HepG2 (cell line): Measurements from ENCODE around the gene FLACC1. TPM values are rescaled to one million over a fixed set of nuclear protein-coding genes. Genes with fewer than 3 reads are reported as not detected.

Experiments used
- ATAC-seq: fragments of 200-7000 bp; cut with Tn5 transposase; 3 replicates; pipeline ENCODE4 v1.9.1; 2020; ENCODE audit warnings: mild to moderate bottlenecking, moderate library complexity
- BruUV-seq: library from RNA; stranded (reverse); fragments of 400-500 nt; replicated peaks from 2 replicates; lab custom pipeline; 2021; lab: Mats Ljungman, UMichigan
- CTCF ChIA-PET: fragments of 300-600 bp; formaldehyde crosslinking; extraction: SDS; loops from one replicate; lab custom pipeline; 2021; ENCODE audit warnings: low total read pairs, inconsistent platforms, low intra/inter-chr PET ratio; lab: Yijun Ruan, JAX
- POLR2A ChIA-PET: fragments of 350-600 bp; sonication (Branson Sonifier 250); formaldehyde crosslinking; loops from one replicate; lab custom pipeline; 2020; ENCODE audit warnings: antibody characterized with exemption, inconsistent platforms; lab: Yijun Ruan, JAX
- DNase-seq: peaks from one replicate; pipeline ENCODE4 v3.0.0-alpha.2; 2015; ENCODE audit warnings: low spot score
- FAIRE-seq: peaks from 3 replicates; lab custom pipeline; 2011; peaks lifted over from hg19 to GRCh38; lab: Jason Lieb, UNC
- H2AFZ ChIP-seq: one replicate; pipeline ENCODE4 v1.6.1; 2011; ENCODE audit warnings: low read length, inconsistent platforms
- H3K27ac ChIP-seq: fragments of 300-600 bp; 3 replicates; pipeline ENCODE4 v1.8.0; 2011; ENCODE audit warnings: mixed run types, mild to moderate bottlenecking, mixed read lengths, low read length, inconsistent platforms; ENCODE audit not compliant: insufficient read depth; ENCODE audit errors: extremely low read length
- H3K27me3 ChIP-seq, 2 experiments: fragments of 200-600 bp in 1 of 2; 2 replicates in 1 of 2; 3 replicates in 1 of 2; pipeline versions ENCODE4 v1.6.0 to v1.8.0; 2011; ENCODE audit warnings: low read length in 2 of 2, mild to moderate bottlenecking in 2 of 2, moderate library complexity in 2 of 2, inconsistent platforms in 1 of 2; ENCODE audit not compliant: insufficient read depth in 2 of 2, control insufficient read depth in 1 of 2
- H3K36me3 ChIP-seq, 2 experiments: fragments of 200-600 bp in 1 of 2; replicated peaks in 1 of 2; 2 replicates in 1 of 2; 3 replicates in 1 of 2; pipeline versions ENCODE4 v1.5.1 to v1.8.0; 2011; ENCODE audit warnings: low read length in 2 of 2, inconsistent platforms in 1 of 2; ENCODE audit not compliant: insufficient read depth in 2 of 2, control insufficient read depth in 1 of 2
- H3K4me1 ChIP-seq: 2 replicates; pipeline ENCODE4 v1.5.1; 2012; ENCODE audit warnings: low read length, inconsistent platforms; ENCODE audit not compliant: insufficient read depth
- H3K4me2 ChIP-seq: 2 replicates; pipeline ENCODE4 v1.6.0; 2011; ENCODE audit warnings: low read depth, low read length, inconsistent platforms
- H3K4me3 ChIP-seq, 3 experiments: fragments of 200-600 bp in 1 of 3; sonication (generic), shearing (Covaris generic) in 1 of 3; replicated peaks in 1 of 3; 2 replicates each; pipeline ENCODE4 v1.5.1; 2011 to 2016; ENCODE audit warnings: low read length in 3 of 3, inconsistent platforms in 2 of 3, low read depth in 2 of 3, mild to moderate bottlenecking in 2 of 3, control low read depth in 1 of 3, mixed read lengths in 1 of 3; ENCODE audit not compliant: insufficient read depth in 1 of 3
- H3K79me2 ChIP-seq: one replicate; pipeline ENCODE4 v1.6.1; 2011; ENCODE audit warnings: low read length, inconsistent platforms; ENCODE audit not compliant: insufficient read depth
- H3K9ac ChIP-seq: 2 replicates; pipeline ENCODE4 v1.6.0; 2011; ENCODE audit warnings: mild to moderate bottlenecking, low read depth, low read length, inconsistent platforms; ENCODE audit not compliant: insufficient read depth
- H3K9me3 ChIP-seq: 2 replicates; pipeline ENCODE4 v1.5.1; 2012; ENCODE audit warnings: mild to moderate bottlenecking, low read length
- H4K20me1 ChIP-seq: 2 replicates; pipeline ENCODE4 v1.6.0; 2011; ENCODE audit warnings: inconsistent platforms, mild to moderate bottlenecking, low read length, moderate library complexity; ENCODE audit not compliant: insufficient read depth
- CEBPB ChIP-seq: IDR thresholded peaks from 2 replicates; pipeline ENCODE4 v1.6.1; 2011; ENCODE audit warnings: low read depth, low read length, improper control_type of control experiment, borderline replicate concordance
- MNT ChIP-seq: fragments of 450-650 bp; IDR thresholded peaks from 2 replicates; pipeline ENCODE4 v1.6.1; 2016
- PREB ChIP-seq: sonication (generic); formaldehyde crosslinking; IDR thresholded peaks from 2 replicates; pipeline ENCODE4 v1.4.0; 2020; ENCODE audit warnings: missing genetic modification reagents
- SMARCC2 ChIP-seq: fragments of 450-650 bp; IDR thresholded peaks from 2 replicates; pipeline ENCODE4 v1.6.1; 2017; ENCODE audit warnings: antibody characterized with exemption, mild to moderate bottlenecking
- ZNF644 ChIP-seq: IDR thresholded peaks from 2 replicates; pipeline ENCODE4 v1.6.1; 2016; ENCODE audit warnings: low read depth
- WGBS: methylation state at CpG from one replicate; pipeline ENCODE4 v1.1.6; 2017; ENCODE audit warnings: low lambda C conversion rate; 5-methylcytosine and 5-hydroxymethylcytosine counted together
- in situ Hi-C: cut with HindIII; loops from 2 replicates; pipeline ENCODE4 v1.10.0; 2017; ENCODE audit warnings: low pct_unique_long_range_greater_than_20kb; ENCODE audit not compliant: extremely low pct_ligation_motif_present
- intact Hi-C: fragments of 100-400 bp; cut with micrococcal nuclease; formaldehyde crosslinking; loops from one replicate; pipeline ENCODE4 v1.10.0; 2022; ENCODE audit not compliant: unreplicated experiment
- polyA plus RNA-seq, 8 experiments: library from polyadenylated mRNA; depleted of rRNA in 3 of 8; stranded (reverse) in 7 of 8; unstranded in 1 of 8; fragments of >200 nt; fragmentation: Illumina TruSeq in 4 of 8; extraction: Trizol in 4 of 8; gene quantifications; 2 replicates each; pipeline versions ENCODE4 v1.2.1 to v1.2.3, GENCODE V29; 2011 to 2016; ENCODE audit warnings: low read depth in 4 of 8, missing spikeins in 1 of 8, mixed read lengths in 1 of 8; ENCODE audit not compliant: insufficient read depth in 1 of 8
- total RNA-seq, 5 experiments: library from RNA; depleted of rRNA; stranded (reverse); fragments of >200 nt; fragmentation: Illumina TruSeq; extraction: Trizol; gene quantifications; 2 replicates each; pipeline ENCODE4 v1.2.3, GENCODE V29; 2016; ENCODE audit warnings: low read depth in 1 of 5
- TF ChIP-seq, protein P1 (sequence below): sonication (generic); formaldehyde crosslinking; IDR thresholded peaks from 2 replicates; pipeline ENCODE4 v1.4.0; 2020; ENCODE audit warnings: mild to moderate bottlenecking, missing genetic modification reagents

The FLACC1 gene
- total and polyA plus RNA-seq, 2 of the 13 experiments (the other 11 are each of a cell fraction or from before 2014, with no cell fraction given): 0.35 to 0.59 TPM

DNA sequence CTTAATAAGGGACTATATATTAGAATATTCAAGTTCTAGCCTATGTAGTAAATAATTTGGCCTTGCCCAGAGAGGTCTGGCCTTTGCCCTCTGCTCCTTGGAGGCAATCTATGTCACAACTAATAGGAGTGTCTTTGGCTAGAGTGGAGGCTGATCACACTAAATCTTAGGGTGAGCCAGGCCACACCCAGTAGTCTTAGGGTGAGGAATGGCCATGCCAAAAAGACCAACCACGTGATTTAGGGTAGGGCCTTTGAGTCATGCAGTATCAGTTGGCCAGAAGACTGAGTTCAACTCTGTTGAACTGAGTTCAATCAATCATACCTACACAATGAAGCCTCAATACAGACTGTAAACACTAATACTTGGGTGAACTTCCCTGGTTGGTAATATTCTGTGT, 26.0 kb upstream of the FLACC1 start:
- no peak for FAIRE-seq
- H2AFZ ChIP-seq: no peak overlapping the region
- no peak for DNase-seq
- CTCF ChIA-PET: no interaction called here
- H3K9me3 ChIP-seq: no peaks in the 10 kb centered on the region
- in situ Hi-C loops (no loop called here), intact Hi-C loops (no loop called here)
- H3K27me3 ChIP-seq: no peaks in the 10 kb centered on the region
- no TSS peak for BruUV-seq
- no peak for ATAC-seq
- POLR2A ChIA-PET: no interaction called here
- TF ChIP-seq CEBPB (no peak), PREB (CRISPR knock-in tag) (no peak)
- H3K27ac ChIP-seq: no peak overlapping the region
- H3K9ac ChIP-seq: no peak overlapping the region
- WGBS: 83% methylated on average over 1 of the region's 1 CpG
- H4K20me1 ChIP-seq: no peaks in the 10 kb centered on the region
- H3K79me2 ChIP-seq: no peaks in the 10 kb centered on the region
- peaks cover 19 to 43% of the 10 kb centered on the region in 2 experiments for H3K36me3 ChIP-seq
- H3K4me1 ChIP-seq: no peaks in the 10 kb centered on the region
- H3K4me2 ChIP-seq: no peak overlapping the region
- no peak overlapping the region for H3K4me3 ChIP-seq

- ChIA-PET POLR2A (no interaction called here), CTCF (no interaction called here)
- intact Hi-C loops (no loop called here), in situ Hi-C loops (no loop called here)
- BruUV-seq: no TSS peak
- no peak for FAIRE-seq
- H3K9me3 ChIP-seq: no peaks in the 10 kb centered on the region
- no peak overlapping the region for H3K4me2 ChIP-seq
- 98% methylated on average over 5 of the region's 5 CpGs for WGBS
- no peaks in the 10 kb centered on the region for H3K4me1 ChIP-seq
- no peak overlapping the region for H3K9ac ChIP-seq
- no peak overlapping the region for H3K27ac ChIP-seq
- H3K79me2 ChIP-seq: no peaks in the 10 kb centered on the region
- H3K4me3 ChIP-seq: no peak overlapping the region
- peaks cover 10 to 24% of the 10 kb centered on the region in 2 experiments for H3K36me3 ChIP-seq
- H4K20me1 ChIP-seq: no peaks in the 10 kb centered on the region
- H3K27me3 ChIP-seq: no peaks in the 10 kb centered on the region
- no peak for DNase-seq
- no peak overlapping the region for H2AFZ ChIP-seq
- TF ChIP-seq, protein P1, sequence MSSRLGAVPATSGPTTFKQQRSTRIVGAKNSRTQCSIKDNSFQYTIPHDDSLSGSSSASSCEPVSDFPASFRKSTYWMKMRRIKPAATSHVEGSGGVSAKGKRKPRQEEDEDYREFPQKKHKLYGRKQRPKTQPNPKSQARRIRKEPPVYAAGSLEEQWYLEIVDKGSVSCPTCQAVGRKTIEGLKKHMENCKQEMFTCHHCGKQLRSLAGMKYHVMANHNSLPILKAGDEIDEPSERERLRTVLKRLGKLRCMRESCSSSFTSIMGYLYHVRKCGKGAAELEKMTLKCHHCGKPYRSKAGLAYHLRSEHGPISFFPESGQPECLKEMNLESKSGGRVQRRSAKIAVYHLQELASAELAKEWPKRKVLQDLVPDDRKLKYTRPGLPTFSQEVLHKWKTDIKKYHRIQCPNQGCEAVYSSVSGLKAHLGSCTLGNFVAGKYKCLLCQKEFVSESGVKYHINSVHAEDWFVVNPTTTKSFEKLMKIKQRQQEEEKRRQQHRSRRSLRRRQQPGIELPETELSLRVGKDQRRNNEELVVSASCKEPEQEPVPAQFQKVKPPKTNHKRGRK (CRISPR knock-in tag): no peak
- TF ChIP-seq SMARCC2: no peak
- no peak for TF ChIP-seq ZNF644 (CRISPR knock-in tag)
- no peak for TF ChIP-seq MNT
- ATAC-seq: no peak
Measured at GRCh38 chr2:201378496-201379397, 21.6 kb upstream of the FLACC1 start.
